Duodenal mucosa (tissue), 2 donors: ENCODE data around the gene PPP1R14C.

Experiments
- H3K27ac ChIP-seq: one replicate; pipeline ENCODE4 v1.7.0; 2013; ENCODE audit warnings: low read depth, low read length
- H3K27me3 ChIP-seq, 2 donors: one replicate each; pipeline ENCODE4 v1.7.0; 2013; ENCODE audit warnings: low read length in 2 of 2, control low read depth in 1 of 2; ENCODE audit not compliant: insufficient read depth in 2 of 2, control insufficient read depth in 1 of 2
- H3K36me3 ChIP-seq, 2 donors: one replicate each; pipeline ENCODE4 v1.7.0; 2013; ENCODE audit warnings: low read length in 2 of 2, control low read depth in 1 of 2; ENCODE audit not compliant: insufficient read depth in 2 of 2, control insufficient read depth in 1 of 2
- H3K4me1 ChIP-seq, 2 donors: one replicate each; pipeline ENCODE4 v1.7.0; 2013; ENCODE audit warnings: low read length in 2 of 2, control low read depth in 1 of 2; ENCODE audit not compliant: insufficient read depth in 2 of 2, control insufficient read depth in 1 of 2
- H3K4me3 ChIP-seq, 2 donors: one replicate each; pipeline ENCODE4 v1.7.0; 2013; ENCODE audit warnings: low read length in 2 of 2, low read depth in 1 of 2
- H3K9ac ChIP-seq, 2 donors: one replicate each; pipeline ENCODE4 v1.7.0; 2013; ENCODE audit warnings: low read length in 2 of 2, low read depth in 1 of 2
- H3K9me3 ChIP-seq, 2 donors: one replicate each; pipeline ENCODE4 v1.7.0; 2013; ENCODE audit warnings: low read length in 2 of 2, control low read depth in 1 of 2; ENCODE audit not compliant: control insufficient read depth in 1 of 2

Gene PPP1R14C

GRCh38 chr6:150208611-150209352 lies 65.9 kb downstream of the PPP1R14C start:
- Histone ChIP-seq H3K27ac (no peak overlapping the region), H3K4me3 (no peak overlapping the region)

GRCh38 chr6:150209415-150209814 lies 66.6 kb downstream of the PPP1R14C start:
- Histone ChIP-seq H3K4me1 (peaks cover 9 to 13% of the 10 kb centered on the region in 2 donors), H3K27ac (no peak overlapping the region), H3K9ac (no peak overlapping the region), H3K9me3 (no peaks in the 10 kb centered on the region), H3K27me3 (no peaks in the 10 kb centered on the region), H3K36me3 (no peaks in the 10 kb centered on the region), H3K4me3 (no peak overlapping the region)

More at GRCh38 chr6:150208611-150209352, 65.9 kb downstream of the PPP1R14C start:
- no peaks in the 10 kb centered on the region for H3K36me3 ChIP-seq
- no peaks in the 10 kb centered on the region for H3K27me3 ChIP-seq
- no peaks in the 10 kb centered on the region for H3K9me3 ChIP-seq
- H3K9ac ChIP-seq, result no peak overlapping the region
- peaks cover 10 to 17% of the 10 kb centered on the region in 2 donors for H3K4me1 ChIP-seq

GRCh38 chr6:150211700-150212511 lies 69.1 kb downstream of the PPP1R14C start:
- H3K27ac ChIP-seq, result no peak overlapping the region
- no peak overlapping the region for H3K9ac ChIP-seq
- H3K4me1 ChIP-seq, result peaks cover 0 to 3% of the 10 kb centered on the region in 2 donors
- no peak overlapping the region for H3K4me3 ChIP-seq
- no peaks in the 10 kb centered on the region for H3K27me3 ChIP-seq
- no peaks in the 10 kb centered on the region for H3K36me3 ChIP-seq
- no peaks in the 10 kb centered on the region for H3K9me3 ChIP-seq

- H3K27me3 ChIP-seq, result no peaks in the 10 kb centered on the region
- H3K4me1 ChIP-seq, result peaks cover 0 to 3% of the 10 kb centered on the region in 2 donors
- no peaks in the 10 kb centered on the region for H3K36me3 ChIP-seq
Measured at GRCh38 chr6:150212778-150213177, 69.9 kb downstream of the PPP1R14C start.

GRCh38 chr6:150213301-150213700 lies 70.5 kb downstream of the PPP1R14C start:
- Histone ChIP-seq H3K4me3 (no peak overlapping the region), H3K36me3 (no peaks in the 10 kb centered on the region), H3K4me1 (peaks cover 0 to 3% of the 10 kb centered on the region in 2 donors), H3K27ac (no peak overlapping the region), H3K9me3 (no peaks in the 10 kb centered on the region), H3K9ac (no peak overlapping the region), H3K27me3 (no peaks in the 10 kb centered on the region)

More at GRCh38 chr6:150212778-150213177, 69.9 kb downstream of the PPP1R14C start:
- H3K9me3 ChIP-seq, result no peaks in the 10 kb centered on the region
- H3K4me3 ChIP-seq, result no peak overlapping the region
- no peak overlapping the region for H3K9ac ChIP-seq
- H3K27ac ChIP-seq, result no peak overlapping the region

- H3K4me3 ChIP-seq, result no peak overlapping the region
- no peaks in the 10 kb centered on the region for H3K9me3 ChIP-seq
- H3K4me1 ChIP-seq, result no peaks in the 10 kb centered on the region
- H3K27me3 ChIP-seq, result no peaks in the 10 kb centered on the region
- no peak overlapping the region for H3K9ac ChIP-seq
- no peak overlapping the region for H3K27ac ChIP-seq
- H3K36me3 ChIP-seq, result no peaks in the 10 kb centered on the region
Measured at GRCh38 chr6:150214310-150214709, 71.5 kb downstream of the PPP1R14C start.

GRCh38 chr6:150220634-150221551 lies 78.0 kb downstream of the PPP1R14C start:
- Histone ChIP-seq H3K27ac (no peak overlapping the region), H3K9me3 (no peaks in the 10 kb centered on the region), H3K4me3 (no peak overlapping the region), H3K27me3 (no peaks in the 10 kb centered on the region), H3K9ac (no peak overlapping the region), H3K36me3 (no peaks in the 10 kb centered on the region), H3K4me1 (no peaks in the 10 kb centered on the region)

GRCh38 chr6:150224820-150225219 lies 82.0 kb downstream of the PPP1R14C start:
- no peaks in the 10 kb centered on the region for H3K36me3 ChIP-seq
- H3K9ac ChIP-seq, result no peak overlapping the region
- H3K27me3 ChIP-seq, result no peaks in the 10 kb centered on the region
- H3K4me3 ChIP-seq, result no peak overlapping the region
- no peak overlapping the region for H3K27ac ChIP-seq
- H3K4me1 ChIP-seq, result no peaks in the 10 kb centered on the region
- no peaks in the 10 kb centered on the region for H3K9me3 ChIP-seq

GRCh38 chr6:150227281-150227680 lies 84.4 kb downstream of the PPP1R14C start:
- Histone ChIP-seq H3K36me3 (no peaks in the 10 kb centered on the region), H3K9ac (no peak overlapping the region), H3K27me3 (no peaks in the 10 kb centered on the region), H3K9me3 (peaks cover 0 to under 1% of the 10 kb centered on the region in 2 donors), H3K27ac (no peak overlapping the region), H3K4me3 (no peak overlapping the region), H3K4me1 (no peaks in the 10 kb centered on the region)
